Kasumi-1 (cell line): ENCODE results near the gene CERS4.
"Not testable (repeated sequence)": the region's sequence is repeated elsewhere in the genome, so short reads cannot be mapped to it uniquely, and the experiment has no call there.

Experiments
- DNase-seq, 2 experiments: peaks; one replicate each; lab custom pipeline; 2025; lab: John Stamatoyannopoulos, UW

CERS4 gene

GRCh38 chr19:8209462-8210378 is 550 bp downstream of the CERS4 start:
- peak; percentile 18 to 56 for DNase-seq

GRCh38 chr19:8210421-8211101 is 1.4 kb downstream of the CERS4 start:
- no peak for DNase-seq

GRCh38 chr19:8212212-8212611 is 3.0 kb downstream of the CERS4 start:
- DNase-seq, result no peak

- no peak for DNase-seq
These were observed 3.7 kb downstream of the CERS4 start for GRCh38 chr19:8212916-8213315.

- DNase-seq, result no peak
These were observed 4.9 kb downstream of the CERS4 start for GRCh38 chr19:8213827-8214672.

- peak in 1 of 2 experiments; percentile 2 for DNase-seq
These were observed 5.6 kb downstream of the CERS4 start for GRCh38 chr19:8214802-8215201.

- no peak for DNase-seq
These were observed 6.6 kb downstream of the CERS4 start for GRCh38 chr19:8215783-8216182.

GRCh38 chr19:8216357-8216756 is 7.2 kb downstream of the CERS4 start:
- DNase-seq, result no peak

GRCh38 chr19:8218127-8218526 is 9.0 kb downstream of the CERS4 start:
- DNase-seq, result not testable (repeated sequence)

GRCh38 chr19:8220481-8220880 is 11.3 kb downstream of the CERS4 start:
- no peak for DNase-seq

- no peak for DNase-seq
These were observed 12.0 kb downstream of the CERS4 start for GRCh38 chr19:8221161-8221560.

- DNase-seq, result not testable (repeated sequence)
These were observed 14.3 kb downstream of the CERS4 start for GRCh38 chr19:8223442-8223841.

- no peak for DNase-seq
These were observed 15.4 kb downstream of the CERS4 start for GRCh38 chr19:8224394-8225145.

- DNase-seq, result no peak
These were observed 22.0 kb downstream of the CERS4 start for GRCh38 chr19:8231073-8231604.

- DNase-seq, result no peak
These were observed 24.2 kb downstream of the CERS4 start for GRCh38 chr19:8233370-8233769.

- no peak for DNase-seq
These were observed 27.9 kb downstream of the CERS4 start for GRCh38 chr19:8237026-8237425.

GRCh38 chr19:8238251-8238650 is 29.1 kb downstream of the CERS4 start:
- DNase-seq, result no peak

GRCh38 chr19:8239528-8240273 is 30.5 kb downstream of the CERS4 start:
- no peak for DNase-seq

GRCh38 chr19:8240274-8241229 is 31.4 kb downstream of the CERS4 start:
- peak; percentile 91 to 92 for DNase-seq
